Mesendoderm (in vitro differentiated cells): Measurements from ENCODE around the gene LRRC10B.

Experiments
- DNase-seq: peaks from one replicate; pipeline ENCODE4 v3.0.0; 2013
- H2AK5ac ChIP-seq: 2 replicates; pipeline ENCODE4 v1.6.1; 2013; ENCODE audit warnings: low read length, inconsistent platforms
- H2BK120ac ChIP-seq: 2 replicates; pipeline ENCODE4 v1.6.1; 2013; ENCODE audit warnings: low read depth, mild to moderate bottlenecking, low read length, moderate library complexity, mixed read lengths
- H2BK15ac ChIP-seq: replicated peaks from 2 replicates; pipeline ENCODE4 v1.6.1; 2013; ENCODE audit warnings: low read depth, mild to moderate bottlenecking, moderate library complexity
- H2BK5ac ChIP-seq: 2 replicates; pipeline ENCODE4 v1.6.1; 2013; ENCODE audit warnings: low read length, inconsistent platforms
- H3K18ac ChIP-seq: 2 replicates; pipeline ENCODE4 v1.6.1; 2013; ENCODE audit warnings: mild to moderate bottlenecking, low read length, mixed read lengths
- H3K23ac ChIP-seq: one replicate; pipeline ENCODE4 v1.6.1; 2013; ENCODE audit warnings: low read length
- H3K27ac ChIP-seq: 2 replicates; pipeline ENCODE4 v1.5.1; 2013; ENCODE audit warnings: low read depth, mild to moderate bottlenecking, inconsistent platforms, low read length, moderate library complexity
- H3K27me3 ChIP-seq: 2 replicates; pipeline ENCODE4 v1.6.1; 2013; ENCODE audit warnings: low read length, control low read depth, mild to moderate bottlenecking, inconsistent platforms; ENCODE audit not compliant: insufficient read depth, poor library complexity
- H3K36me3 ChIP-seq: 2 replicates; pipeline ENCODE4 v1.6.1; 2013; ENCODE audit warnings: low read length, inconsistent platforms; ENCODE audit not compliant: control insufficient read depth, insufficient read depth
- H3K4ac ChIP-seq: one replicate; pipeline ENCODE4 v1.6.1; 2013; ENCODE audit warnings: low read depth, mild to moderate bottlenecking, low read length, moderate library complexity
- H3K4me1 ChIP-seq: 2 replicates; pipeline ENCODE4 v1.6.1; 2013; ENCODE audit warnings: low read depth, low read length, inconsistent platforms; ENCODE audit not compliant: control insufficient read depth
- H3K4me2 ChIP-seq: 2 replicates; pipeline ENCODE4 v1.6.1; 2013; ENCODE audit warnings: low read length
- H3K4me3 ChIP-seq: 2 replicates; pipeline ENCODE4 v1.5.1; 2013; ENCODE audit warnings: mild to moderate bottlenecking, low read length
- H3K56ac ChIP-seq: one replicate; pipeline ENCODE4 v1.6.1; 2013; ENCODE audit warnings: low read length
- H3K79me1 ChIP-seq: 2 replicates; pipeline ENCODE4 v1.6.1; 2013; ENCODE audit warnings: low read length, inconsistent platforms
- H3K79me2 ChIP-seq: 2 replicates; pipeline ENCODE4 v1.6.1; 2013; ENCODE audit warnings: mild to moderate bottlenecking, low read length; ENCODE audit not compliant: control insufficient read depth, insufficient read depth
- H3K9ac ChIP-seq: 2 replicates; pipeline ENCODE4 v1.6.1; 2013; ENCODE audit warnings: low read length, inconsistent platforms
- H4K5ac ChIP-seq: one replicate; pipeline ENCODE4 v1.6.1; 2013; ENCODE audit warnings: low read length
- H4K8ac ChIP-seq: one replicate; pipeline ENCODE4 v1.6.1; 2013; ENCODE audit warnings: low read depth, mild to moderate bottlenecking, control low read depth, low read length, moderate library complexity
- WGBS: extraction: QIAGEN DNeasy Blood & Tissue Kit; methylation state at CpG from one replicate; pipeline ENCODE4 v1.1.7; 2013; ENCODE audit warnings: low lambda C conversion rate, missing lambda C conversion rate; ENCODE audit not compliant: insufficient coverage; ENCODE audit errors: extremely low coverage; 5-methylcytosine and 5-hydroxymethylcytosine counted together

LRRC10B gene

DNA sequence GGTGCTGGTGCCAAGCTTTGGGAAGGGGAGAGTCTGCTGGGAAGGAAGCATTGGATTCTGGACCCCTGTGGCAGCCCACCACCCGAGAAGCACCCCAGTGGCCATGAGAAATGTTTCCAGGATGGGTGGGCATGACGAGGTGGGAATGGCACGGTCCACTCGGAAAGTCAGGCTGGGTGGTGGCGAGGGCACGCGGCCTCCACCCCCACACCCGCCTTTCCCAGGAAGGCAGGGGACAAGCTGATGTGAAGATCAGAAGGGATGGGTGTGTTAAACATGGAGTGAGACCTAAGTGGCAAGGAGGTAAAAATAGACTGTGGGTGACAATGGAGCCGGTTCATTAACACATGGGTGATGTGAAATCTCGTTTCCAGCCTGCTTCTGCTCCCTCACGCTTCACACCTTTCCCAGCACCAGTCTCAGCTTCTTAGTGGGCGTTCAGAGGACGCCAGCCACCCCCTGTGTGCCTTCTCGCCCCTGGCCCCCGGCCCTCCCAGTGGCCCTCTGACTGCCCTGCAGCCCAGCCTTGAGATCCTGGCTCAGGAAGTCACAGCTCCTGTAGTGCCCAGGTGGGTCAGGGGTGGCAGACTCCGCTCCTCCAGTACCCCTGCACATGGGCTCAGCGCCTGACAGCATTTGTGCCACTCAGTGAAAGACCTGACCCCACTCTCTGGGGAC, 27.6 kb downstream of the LRRC10B start:
- no CpG with 5 or more reads among the region's 17 CpGs for WGBS
- Histone ChIP-seq H3K79me2 (no peaks in the 10 kb centered on the region), H3K27me3 (no peaks in the 10 kb centered on the region), H3K18ac (no peak overlapping the region), H3K56ac (no peak overlapping the region), H3K79me1 (no peaks in the 10 kb centered on the region), H4K5ac (no peak overlapping the region), H3K23ac (no peak overlapping the region), H2BK5ac (no peak overlapping the region), H3K4ac (no peak overlapping the region), H2BK120ac (no peak overlapping the region), H4K8ac (no peak overlapping the region), H3K4me2 (no peak overlapping the region), H3K36me3 (no peaks in the 10 kb centered on the region), H3K9ac (no peak overlapping the region), H2BK15ac (no peak overlapping the region), H3K27ac (no peak overlapping the region), H3K4me3 (no peak overlapping the region), H2AK5ac (no peak overlapping the region), H3K4me1 (no peaks in the 10 kb centered on the region)
- no peak for DNase-seq

DNA sequence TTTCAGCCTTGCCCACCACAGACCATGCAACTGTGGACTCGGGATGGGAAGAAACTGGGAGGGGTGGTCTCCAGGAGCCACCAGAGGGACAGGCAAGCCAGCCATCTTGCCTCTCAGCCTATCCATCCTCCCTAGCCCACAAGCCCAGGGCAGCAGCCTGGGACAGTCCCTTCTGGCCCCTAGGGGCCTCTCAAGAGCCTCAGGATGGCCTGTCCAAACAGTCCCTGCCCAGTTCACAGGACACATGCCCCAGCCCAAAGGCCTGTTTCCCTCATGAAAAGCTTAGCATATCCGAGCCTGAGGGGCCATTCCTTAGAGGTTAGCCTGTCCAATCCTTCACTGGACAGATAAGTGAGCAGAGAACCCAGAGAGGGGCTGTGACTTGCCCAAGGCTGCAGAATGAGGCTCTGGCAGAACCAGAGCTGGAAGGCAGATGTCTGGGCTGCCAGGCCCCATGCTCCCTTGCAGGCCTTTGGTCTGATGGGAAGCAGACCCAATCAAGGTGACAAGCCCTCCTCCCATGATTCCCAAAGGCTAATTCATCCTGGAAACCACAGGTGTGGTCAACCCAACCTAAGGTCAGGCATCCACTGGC, 28.2 kb downstream of the LRRC10B start:
- H3K4me2 ChIP-seq: no peak overlapping the region
- no CpG with 5 or more reads among the region's 2 CpGs for WGBS
- no peak overlapping the region for H2BK5ac ChIP-seq
- H3K18ac ChIP-seq: no peak overlapping the region
- H3K27ac ChIP-seq: no peak overlapping the region
- no peak overlapping the region for H2BK120ac ChIP-seq
- H3K9ac ChIP-seq: no peak overlapping the region
- no peak overlapping the region for H4K5ac ChIP-seq
- H3K23ac ChIP-seq: no peak overlapping the region
- no peak overlapping the region for H3K4me3 ChIP-seq
- H3K56ac ChIP-seq: no peak overlapping the region
- H3K27me3 ChIP-seq: no peaks in the 10 kb centered on the region
- H3K36me3 ChIP-seq: no peaks in the 10 kb centered on the region
- H3K4ac ChIP-seq: no peak overlapping the region
- peaks cover 1% of the 10 kb centered on the region for H3K4me1 ChIP-seq
- no peaks in the 10 kb centered on the region for H3K79me1 ChIP-seq
- no peak overlapping the region for H4K8ac ChIP-seq
- H2BK15ac ChIP-seq: no peak overlapping the region
- no peak overlapping the region for H2AK5ac ChIP-seq
- H3K79me2 ChIP-seq: no peaks in the 10 kb centered on the region
- peak; percentile 35 for DNase-seq

DNA sequence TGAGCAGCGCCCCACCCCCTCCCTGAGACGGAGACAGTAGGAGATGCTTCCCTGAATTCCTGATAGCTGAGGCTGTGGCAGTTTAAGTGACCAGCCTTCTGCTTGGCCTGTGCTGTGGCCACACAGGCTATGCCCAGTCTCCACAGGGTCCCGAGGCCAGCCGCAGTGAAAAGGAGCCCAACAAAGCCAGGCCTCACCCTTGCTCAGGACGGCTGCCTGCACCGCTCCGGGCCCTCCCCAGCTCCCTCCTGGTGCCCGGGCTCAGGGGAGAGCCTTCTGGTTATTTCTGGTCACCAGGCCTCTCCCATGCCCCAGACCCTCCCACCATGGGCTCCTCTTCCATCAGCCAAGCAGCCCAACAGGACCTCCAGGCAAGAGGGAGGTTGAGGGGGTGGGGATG, 28.8 kb downstream of the LRRC10B start:
- no peak overlapping the region for H4K5ac ChIP-seq
- H3K4me2 ChIP-seq: no peak overlapping the region
- H4K8ac ChIP-seq: no peak overlapping the region
- no peak overlapping the region for H2AK5ac ChIP-seq
- H3K9ac ChIP-seq: no peak overlapping the region
- no peaks in the 10 kb centered on the region for H3K36me3 ChIP-seq
- H2BK15ac ChIP-seq: no peak overlapping the region
- H3K27ac ChIP-seq: no peak overlapping the region
- H3K79me1 ChIP-seq: no peaks in the 10 kb centered on the region
- no peak overlapping the region for H3K56ac ChIP-seq
- no peak overlapping the region for H3K18ac ChIP-seq
- DNase-seq: no peak
- WGBS: no CpG with 5 or more reads among the region's 8 CpGs
- no peaks in the 10 kb centered on the region for H3K79me2 ChIP-seq
- no peaks in the 10 kb centered on the region for H3K27me3 ChIP-seq
- H2BK5ac ChIP-seq: no peak overlapping the region
- H3K23ac ChIP-seq: no peak overlapping the region
- H3K4me3 ChIP-seq: no peak overlapping the region
- H3K4ac ChIP-seq: no peak overlapping the region
- peaks cover 4% of the 10 kb centered on the region for H3K4me1 ChIP-seq
- H2BK120ac ChIP-seq: no peak overlapping the region

DNA sequence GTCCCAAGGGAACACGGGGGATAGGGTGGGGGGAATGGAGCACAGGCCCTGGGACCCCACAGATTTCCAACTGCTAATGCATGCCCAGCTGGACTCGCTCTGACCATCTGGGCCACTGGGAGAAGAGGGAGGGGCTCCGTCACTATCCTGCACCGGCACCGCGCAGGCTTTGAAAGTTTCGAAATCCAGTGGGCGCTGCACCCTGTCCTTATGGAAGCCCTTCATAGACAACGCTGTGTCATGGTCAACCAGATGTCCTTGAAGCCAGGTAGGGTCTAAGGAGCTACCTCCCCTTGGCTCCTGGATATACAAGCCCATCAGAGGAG, 30.1 kb downstream of the LRRC10B start:
- WGBS: no CpG with 5 or more reads among the region's 9 CpGs
- H3K4me2 ChIP-seq: no peak overlapping the region
- no peak overlapping the region for H3K18ac ChIP-seq
- no peak overlapping the region for H3K4me3 ChIP-seq
- H3K36me3 ChIP-seq: no peaks in the 10 kb centered on the region
- no peak overlapping the region for H2BK5ac ChIP-seq
- H3K4ac ChIP-seq: no peak overlapping the region
- H3K79me1 ChIP-seq: no peaks in the 10 kb centered on the region
- no peak overlapping the region for H3K56ac ChIP-seq
- H3K27me3 ChIP-seq: no peaks in the 10 kb centered on the region
- no peak overlapping the region for H3K23ac ChIP-seq
- no peak overlapping the region for H2BK120ac ChIP-seq
- no peak overlapping the region for H4K5ac ChIP-seq
- H3K27ac ChIP-seq: no peak overlapping the region
- H3K79me2 ChIP-seq: no peaks in the 10 kb centered on the region
- no peak overlapping the region for H3K9ac ChIP-seq
- DNase-seq: no peak
- peaks cover 4% of the 10 kb centered on the region for H3K4me1 ChIP-seq
- no peak overlapping the region for H4K8ac ChIP-seq
- H2BK15ac ChIP-seq: no peak overlapping the region
- H2AK5ac ChIP-seq: no peak overlapping the region

DNA sequence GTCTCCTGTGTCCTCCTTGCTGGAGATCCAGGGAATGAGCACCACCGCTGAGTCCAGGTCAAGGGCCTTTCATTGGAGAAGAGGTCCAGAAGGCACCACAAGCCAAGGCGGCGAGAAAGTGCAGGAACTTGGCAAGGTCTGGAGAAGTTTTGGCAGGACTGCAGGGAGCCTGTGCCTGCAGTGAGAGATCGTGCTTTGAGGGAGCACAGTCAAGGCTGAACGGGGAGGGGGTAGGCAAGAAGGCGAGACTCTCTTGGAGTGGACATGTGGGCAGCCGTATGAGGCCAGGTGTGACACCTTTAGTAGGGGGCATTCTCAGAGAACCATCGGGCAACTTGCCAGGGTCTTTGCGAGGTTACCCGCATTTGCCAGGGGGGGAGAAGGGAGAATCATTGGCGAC, 30.5 kb downstream of the LRRC10B start:
- no peaks in the 10 kb centered on the region for H3K27me3 ChIP-seq
- no peaks in the 10 kb centered on the region for H3K79me2 ChIP-seq
- H2AK5ac ChIP-seq: no peak overlapping the region
- H3K18ac ChIP-seq: no peak overlapping the region
- no peak overlapping the region for H2BK5ac ChIP-seq
- H3K23ac ChIP-seq: no peak overlapping the region
- WGBS: no CpG with 5 or more reads among the region's 11 CpGs
- no peak overlapping the region for H3K4me3 ChIP-seq
- no peak overlapping the region for H4K8ac ChIP-seq
- H3K56ac ChIP-seq: no peak overlapping the region
- H3K4ac ChIP-seq: no peak overlapping the region
- no peaks in the 10 kb centered on the region for H3K36me3 ChIP-seq
- H2BK15ac ChIP-seq: no peak overlapping the region
- H3K4me2 ChIP-seq: no peak overlapping the region
- H2BK120ac ChIP-seq: no peak overlapping the region
- H3K4me1 ChIP-seq: peaks cover 4% of the 10 kb centered on the region
- DNase-seq: no peak
- no peak overlapping the region for H3K9ac ChIP-seq
- no peak overlapping the region for H4K5ac ChIP-seq
- no peaks in the 10 kb centered on the region for H3K79me1 ChIP-seq
- H3K27ac ChIP-seq: no peak overlapping the region

DNA sequence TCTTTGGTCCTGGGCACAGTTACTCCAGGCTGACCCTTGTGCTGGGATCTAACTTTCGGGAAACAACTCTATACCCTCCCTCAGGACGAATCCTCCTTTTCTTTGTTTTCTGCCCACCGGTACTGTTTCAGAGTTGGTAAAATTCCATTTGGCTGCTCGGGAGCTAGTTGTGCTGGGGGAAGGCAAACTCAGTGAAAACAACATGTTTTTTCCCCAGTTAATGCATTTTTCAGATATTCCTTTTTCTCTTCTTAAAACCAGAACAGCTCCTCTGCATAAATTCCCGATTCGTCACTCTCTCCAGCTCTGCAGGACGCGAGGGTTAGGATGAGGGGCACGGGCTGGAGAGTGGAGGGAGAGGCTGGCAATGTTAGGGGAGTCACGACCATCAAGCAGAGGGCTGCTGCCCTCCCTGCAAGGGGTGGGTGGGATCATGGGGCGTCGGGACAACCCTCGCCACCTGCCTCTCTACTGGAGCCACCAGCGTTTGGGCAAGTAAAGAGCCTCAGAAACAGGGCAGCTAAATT, 31.3 kb downstream of the LRRC10B start:
- Histone ChIP-seq H2AK5ac (no peak overlapping the region), H3K18ac (no peak overlapping the region), H3K79me1 (no peaks in the 10 kb centered on the region), H3K56ac (no peak overlapping the region), H2BK15ac (no peak overlapping the region), H4K5ac (no peak overlapping the region), H3K36me3 (no peaks in the 10 kb centered on the region), H2BK120ac (no peak overlapping the region), H3K9ac (no peak overlapping the region), H3K4me3 (no peak overlapping the region), H3K4me2 (no peak overlapping the region), H3K4me1 (peaks cover 4% of the 10 kb centered on the region), H3K27ac (no peak overlapping the region), H3K79me2 (no peaks in the 10 kb centered on the region), H3K23ac (no peak overlapping the region), H3K27me3 (no peaks in the 10 kb centered on the region), H4K8ac (no peak overlapping the region), H2BK5ac (no peak overlapping the region), H3K4ac (no peak overlapping the region)
- no CpG with 5 or more reads among the region's 14 CpGs for WGBS
- DNase-seq: no peak
